PFSK-1 (cell line): ENCODE data around the gene HFE.

Source experiments
- POLR2AphosphoS5 ChIP-seq: IDR thresholded peaks from 2 replicates; pipeline ENCODE4 v1.6.1; 2012; ENCODE audit warnings: low read depth, mild to moderate bottlenecking, control low read depth, low read length, moderate library complexity
- REST ChIP-seq, 2 experiments: IDR thresholded peaks; 2 replicates each; pipeline versions ENCODE4 v1.6.1 to v1.8.0; 2011 to 2012; ENCODE audit warnings: low read depth in 2 of 2, low read length in 2 of 2, control low read depth in 1 of 2, inconsistent platforms in 1 of 2, mild to moderate bottlenecking in 1 of 2, moderate library complexity in 1 of 2; ENCODE audit not compliant: insufficient read depth in 1 of 2
- TAF1 ChIP-seq: IDR thresholded peaks from 2 replicates; pipeline ENCODE4 v1.6.1; 2012; ENCODE audit warnings: low read length, control low read depth, borderline replicate concordance; ENCODE audit not compliant: insufficient read depth

- TF ChIP-seq POLR2AphosphoS5, result no peak
- no peak for TF ChIP-seq TAF1
- TF ChIP-seq REST (IDR thresholded peaks at IDR 0.05; ENCODE audit: insufficient read depth in 1 of 2, low read depth in 2 of 2, low read length in 2 of 2), result no peak
Measured at GRCh38 chr6:26045065-26045927, 41.9 kb upstream of the HFE start.
